GM12864 (cell line): Measurements from ENCODE around the gene MTHFSD.

ENCODE experiments used
- DNase-seq: peaks from one replicate; pipeline ENCODE4 v3.0.0-alpha.2; 2011; ENCODE audit warnings: low read depth
- H3K4me3 ChIP-seq: 2 replicates; pipeline ENCODE4 v1.5.1; 2011; ENCODE audit warnings: mild to moderate bottlenecking, low read depth, low read length, control low read depth
- TF ChIP-seq, protein P1 (sequence below): IDR thresholded peaks from 2 replicates; pipeline ENCODE4 v1.5.1; 2011; ENCODE audit warnings: low read depth, mild to moderate bottlenecking, moderate library complexity, low read length, control low read depth, inconsistent platforms; ENCODE audit errors: missing control alignments

Gene MTHFSD

DNA sequence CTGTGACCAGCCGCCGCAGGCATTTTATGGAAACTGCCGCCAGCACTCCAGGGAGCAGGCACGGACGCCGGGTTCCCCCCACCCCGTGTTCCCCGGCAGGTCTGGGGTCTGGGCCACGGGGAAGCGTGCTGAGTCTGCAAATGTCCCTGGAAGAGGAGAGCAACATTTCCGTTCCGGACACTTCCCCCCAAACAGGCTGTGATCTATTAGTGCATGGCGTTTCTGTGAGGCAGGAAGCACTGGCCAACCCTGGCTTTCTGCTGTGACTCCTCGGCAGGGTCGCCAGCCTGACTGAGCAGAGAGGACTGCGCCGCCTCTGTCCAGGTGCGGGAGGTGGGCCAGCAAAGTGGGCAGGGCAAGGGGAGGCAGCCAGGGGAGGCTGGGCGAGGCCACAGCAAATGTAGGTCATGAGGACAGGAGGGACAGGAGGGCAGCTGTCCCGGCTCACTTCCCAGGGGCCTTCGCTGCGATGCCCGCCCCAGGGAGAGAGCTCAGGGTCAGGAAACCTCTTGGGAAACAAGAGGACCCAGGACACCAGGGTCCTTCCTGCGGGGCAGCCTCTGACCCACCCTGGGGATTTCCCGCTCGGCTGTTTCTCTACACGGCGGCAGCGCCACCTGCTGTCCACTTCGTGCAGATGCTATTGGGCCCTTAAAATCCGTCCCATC lies 35.3 kb downstream of the MTHFSD start:
- TF ChIP-seq, protein P1, sequence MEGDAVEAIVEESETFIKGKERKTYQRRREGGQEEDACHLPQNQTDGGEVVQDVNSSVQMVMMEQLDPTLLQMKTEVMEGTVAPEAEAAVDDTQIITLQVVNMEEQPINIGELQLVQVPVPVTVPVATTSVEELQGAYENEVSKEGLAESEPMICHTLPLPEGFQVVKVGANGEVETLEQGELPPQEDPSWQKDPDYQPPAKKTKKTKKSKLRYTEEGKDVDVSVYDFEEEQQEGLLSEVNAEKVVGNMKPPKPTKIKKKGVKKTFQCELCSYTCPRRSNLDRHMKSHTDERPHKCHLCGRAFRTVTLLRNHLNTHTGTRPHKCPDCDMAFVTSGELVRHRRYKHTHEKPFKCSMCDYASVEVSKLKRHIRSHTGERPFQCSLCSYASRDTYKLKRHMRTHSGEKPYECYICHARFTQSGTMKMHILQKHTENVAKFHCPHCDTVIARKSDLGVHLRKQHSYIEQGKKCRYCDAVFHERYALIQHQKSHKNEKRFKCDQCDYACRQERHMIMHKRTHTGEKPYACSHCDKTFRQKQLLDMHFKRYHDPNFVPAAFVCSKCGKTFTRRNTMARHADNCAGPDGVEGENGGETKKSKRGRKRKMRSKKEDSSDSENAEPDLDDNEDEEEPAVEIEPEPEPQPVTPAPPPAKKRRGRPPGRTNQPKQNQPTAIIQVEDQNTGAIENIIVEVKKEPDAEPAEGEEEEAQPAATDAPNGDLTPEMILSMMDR = peak; percentile 90
- no peak for DNase-seq
- no peak overlapping the region for H3K4me3 ChIP-seq

DNA sequence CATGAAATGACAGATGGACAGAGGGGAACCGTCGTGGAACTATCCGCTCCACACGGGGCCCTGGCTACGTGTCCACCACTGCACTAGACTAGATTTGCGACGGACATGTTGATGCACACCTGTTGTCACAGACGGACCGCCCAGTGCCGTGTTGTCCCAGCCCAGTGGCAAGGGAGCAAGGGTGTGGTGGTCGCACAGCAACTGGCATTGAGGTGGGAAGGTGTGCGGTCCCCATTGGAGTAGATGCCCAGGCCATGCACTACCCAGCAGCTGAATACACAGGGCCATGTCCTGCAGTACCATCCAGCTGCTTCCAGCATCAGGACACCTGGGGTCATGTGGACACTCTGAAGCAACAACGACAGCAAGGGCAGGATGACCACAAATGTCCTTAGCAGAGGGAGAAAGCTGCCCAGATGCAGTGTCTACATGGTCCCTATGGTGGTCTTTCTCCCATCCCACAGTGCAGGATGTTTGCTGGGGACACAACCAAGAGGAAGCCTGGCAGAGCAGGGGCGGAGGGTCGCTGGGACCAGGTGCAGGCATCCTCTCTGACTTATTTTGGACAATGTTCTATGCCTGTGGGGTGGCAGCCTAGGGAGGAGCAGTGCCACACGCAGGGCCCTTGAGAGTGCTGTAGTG lies 35.9 kb downstream of the MTHFSD start:
- TF ChIP-seq, protein P1 = no peak
- no peak overlapping the region for H3K4me3 ChIP-seq
- no peak for DNase-seq

DNA sequence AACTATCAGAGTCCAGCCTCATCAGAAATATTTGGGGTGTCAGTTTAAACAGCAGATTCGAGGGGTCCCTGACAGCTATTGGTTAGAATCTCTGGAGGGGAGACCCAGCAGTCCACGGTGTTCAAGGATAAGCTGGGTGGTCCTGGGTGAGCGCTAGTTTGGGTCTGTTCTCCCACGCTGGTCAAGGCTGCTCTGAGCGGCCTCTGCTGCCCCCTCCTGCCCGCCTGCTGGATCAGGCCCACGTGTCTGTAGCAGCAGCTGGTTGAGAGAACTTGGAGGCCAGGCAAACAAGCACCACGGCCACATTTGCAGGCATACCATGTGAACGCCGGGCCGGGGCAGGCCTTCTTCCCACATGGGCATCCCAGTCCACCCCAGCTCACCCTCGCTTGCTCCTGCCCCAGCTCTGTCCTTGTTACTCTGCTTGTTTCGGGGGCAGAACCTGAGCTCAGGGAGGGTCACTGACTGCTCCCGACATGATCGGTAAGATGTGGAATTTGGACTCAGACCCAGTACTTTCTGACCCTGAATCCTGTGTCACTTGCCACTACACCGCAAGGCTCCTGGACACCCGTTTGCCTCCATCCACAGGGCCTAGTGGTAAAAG lies 37.3 kb downstream of the MTHFSD start:
- no peak overlapping the region for H3K4me3 ChIP-seq
- no peak for DNase-seq
- TF ChIP-seq, protein P1 = peak; percentile 62

DNA sequence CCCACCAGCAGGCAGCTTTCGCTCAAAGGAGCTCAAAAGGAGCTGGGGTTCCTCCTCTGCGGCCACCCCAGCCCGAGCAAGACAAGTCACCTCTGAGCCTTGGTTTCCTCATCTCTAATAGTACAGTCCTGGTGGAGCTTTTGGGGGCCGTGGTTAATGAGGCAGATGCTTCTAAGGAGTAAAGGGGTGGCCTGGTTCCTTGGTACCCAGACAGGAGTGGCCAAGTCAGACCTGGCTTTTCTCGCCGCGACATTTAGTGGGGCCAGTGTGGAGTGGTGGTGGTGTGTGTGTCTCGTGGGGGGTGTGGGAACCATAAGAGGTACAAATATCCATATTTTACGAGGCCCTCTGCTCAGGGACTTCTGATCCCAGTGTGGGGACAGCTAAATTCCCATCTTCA lies 38.0 kb downstream of the MTHFSD start:
- DNase-seq = no peak
- TF ChIP-seq, protein P1 = no peak
- H3K4me3 ChIP-seq = no peak overlapping the region

DNA sequence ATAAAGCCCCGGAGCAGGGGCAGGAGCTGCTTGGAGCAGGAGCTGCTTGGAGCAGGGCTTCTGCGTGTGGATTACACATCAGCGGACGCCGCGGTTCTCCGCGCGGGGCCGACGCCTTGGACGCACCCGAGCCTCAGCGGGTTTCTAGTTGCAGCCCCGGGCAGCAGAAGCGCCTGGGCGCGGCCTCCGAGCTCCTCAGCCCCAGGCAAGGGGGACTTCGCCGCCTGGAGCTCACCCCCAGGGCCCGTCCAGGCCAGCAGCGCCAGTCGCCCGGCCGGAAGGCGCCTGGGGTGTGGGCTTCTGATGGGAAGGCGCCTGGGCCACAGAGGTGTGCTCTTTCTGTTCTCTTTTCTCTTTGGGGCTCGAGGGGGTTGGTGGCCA lies 38.4 kb downstream of the MTHFSD start:
- TF ChIP-seq, protein P1 = no peak
- no peak overlapping the region for H3K4me3 ChIP-seq
- DNase-seq = no peak

DNA sequence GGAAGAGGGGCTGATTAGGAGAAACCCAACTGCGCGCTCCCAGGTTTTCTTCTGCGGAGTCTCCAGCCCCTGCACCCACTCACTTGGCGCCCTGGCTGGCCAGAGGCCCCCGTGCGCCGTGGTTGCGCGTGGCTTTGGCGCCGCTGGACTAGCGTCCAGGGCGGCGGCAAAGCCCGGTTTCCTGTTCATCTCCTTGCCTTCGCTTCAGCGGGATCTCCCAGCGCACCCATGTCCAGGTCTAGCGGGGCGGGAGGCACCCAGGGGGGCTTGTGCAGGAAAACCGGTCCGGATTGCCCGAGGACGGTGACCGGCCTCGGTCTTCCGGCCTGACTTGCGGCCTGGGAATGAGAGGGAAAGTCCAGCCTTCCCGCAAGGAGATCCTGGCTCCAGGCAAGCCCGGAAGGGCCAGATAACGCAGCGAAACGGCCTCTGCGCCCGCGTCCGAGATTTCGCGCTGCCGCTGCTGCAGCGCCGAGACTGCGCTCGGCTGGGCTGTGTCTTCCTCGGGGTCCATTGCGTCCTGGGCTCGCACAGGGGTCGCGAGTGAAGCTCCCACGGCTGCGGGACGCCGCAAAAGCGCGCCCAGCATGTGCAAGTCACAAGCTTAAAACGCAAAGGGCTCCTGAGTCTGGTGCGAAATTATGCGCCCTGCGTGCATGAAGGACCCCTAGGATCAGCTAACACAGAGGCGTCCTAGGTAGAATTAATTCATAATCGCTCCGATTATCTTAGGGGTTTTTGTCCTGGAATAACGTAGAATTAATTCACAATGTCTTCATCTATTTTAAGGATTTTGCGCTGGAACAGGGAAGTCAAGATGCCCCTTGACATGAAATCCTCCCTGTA lies 39.0 kb downstream of the MTHFSD start:
- TF ChIP-seq, protein P1 = no peak
- H3K4me3 ChIP-seq = no peak overlapping the region
- no peak for DNase-seq
